GM18520 (cell line): ENCODE results near the gene HDAC10.

Experiments
- ATAC-seq: cut with Tn5 transposase; IDR thresholded peaks from one replicate; pipeline ENCODE4 v1.9.1; 2021; ENCODE audit not compliant: unreplicated experiment

The HDAC10 gene

GRCh38 chr22:50257041-50257440 lies 6.0 kb upstream of the HDAC10 start:
- no peak for ATAC-seq

GRCh38 chr22:50256258-50256862 lies 5.3 kb upstream of the HDAC10 start:
- ATAC-seq = no peak

- ATAC-seq = no peak
Measured at GRCh38 chr22:50255607-50256006, 4.5 kb upstream of the HDAC10 start.

GRCh38 chr22:50255099-50255498 lies 4.0 kb upstream of the HDAC10 start:
- no peak for ATAC-seq

- no peak for ATAC-seq
Measured at GRCh38 chr22:50253941-50254340, 2.9 kb upstream of the HDAC10 start.

- ATAC-seq = no peak
Measured at GRCh38 chr22:50253046-50253915, 2.2 kb upstream of the HDAC10 start.

- ATAC-seq = no peak
Measured at GRCh38 chr22:50252082-50253045, 1.3 kb upstream of the HDAC10 start.

- ATAC-seq = no peak
Measured at GRCh38 chr22:50251477-50252081, 514 bp upstream of the HDAC10 start.

GRCh38 chr22:50250249-50250554 lies 863 bp downstream of the HDAC10 start:
- ATAC-seq = no peak

GRCh38 chr22:50249341-50250248 lies 1.5 kb downstream of the HDAC10 start:
- no peak for ATAC-seq

GRCh38 chr22:50248196-50249081 lies 2.6 kb downstream of the HDAC10 start:
- no peak for ATAC-seq

GRCh38 chr22:50247748-50248147 lies 3.3 kb downstream of the HDAC10 start:
- no peak for ATAC-seq

GRCh38 chr22:50246242-50247175 lies 4.6 kb downstream of the HDAC10 start:
- no peak for ATAC-seq

- ATAC-seq = no peak
Measured at GRCh38 chr22:50245214-50246072, 5.6 kb downstream of the HDAC10 start.

GRCh38 chr22:50244420-50245213 lies 6.4 kb downstream of the HDAC10 start, which contains the start of gene TUBGCP6:
Gene TUBGCP6, minus strand, starts transcription at chr22:50245023. Its CDS starts 564 bp downstream, at chr22:50244459.
- ATAC-seq = peak; percentile 59
